ENCODE results near the gene FERD3L.

The FERD3L gene

DNA sequence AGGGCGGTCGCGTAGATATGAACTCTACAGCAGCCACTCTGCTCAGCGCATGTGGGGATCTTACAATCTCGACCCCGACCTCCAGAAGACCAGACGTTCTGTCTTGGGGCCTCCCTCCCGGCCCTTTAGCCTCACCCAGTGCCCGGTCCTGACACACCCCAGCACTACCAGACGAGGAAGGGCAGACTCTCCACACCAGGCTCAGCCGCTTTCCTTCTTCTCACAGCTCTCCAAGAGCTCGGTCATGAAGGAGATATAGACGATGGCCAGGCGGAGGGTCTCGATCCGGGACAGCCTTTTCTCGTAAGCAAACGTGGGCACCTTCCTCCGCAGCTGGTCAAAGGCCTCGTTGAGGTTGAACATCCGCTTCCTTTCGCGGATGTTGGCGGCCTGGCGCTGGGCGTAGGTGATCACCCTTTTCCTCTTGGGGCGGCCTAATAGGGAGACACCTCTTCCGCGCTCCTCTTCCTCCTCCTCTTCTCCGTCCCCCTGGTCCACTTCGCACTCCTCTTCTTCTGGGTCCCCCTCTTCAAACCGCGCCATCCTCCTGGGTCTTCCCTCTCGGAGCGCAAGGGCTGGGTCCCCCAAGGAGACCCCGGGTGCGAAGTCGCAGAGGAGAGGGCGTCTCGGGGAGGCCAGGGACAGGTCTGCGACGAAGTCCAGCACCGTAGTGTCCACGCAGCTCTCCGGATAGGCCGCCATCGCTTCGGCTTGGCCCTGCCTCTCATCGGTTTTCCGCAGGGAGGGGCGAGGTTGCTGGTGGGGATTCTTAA lies at the start of gene FERD3L:
FERD3L (minus strand) TSS at position 761 of the 773 bp plus-strand sequence; CDS start at position 702, 59 bp downstream.
- TF ChIP-seq CTCF (IDR thresholded peaks at IDR 0.05), result no peak

GRCh38 chr7:19181634-19182033 lies 36.4 kb upstream of the FERD3L start:
- no peak for TF ChIP-seq CTCF (IDR thresholded peaks at IDR 0.05)

- TF ChIP-seq CTCF (IDR thresholded peaks at IDR 0.05), result no peak
Observed at GRCh38 chr7:19178595-19178994, 33.4 kb upstream of the FERD3L start.

DNA sequence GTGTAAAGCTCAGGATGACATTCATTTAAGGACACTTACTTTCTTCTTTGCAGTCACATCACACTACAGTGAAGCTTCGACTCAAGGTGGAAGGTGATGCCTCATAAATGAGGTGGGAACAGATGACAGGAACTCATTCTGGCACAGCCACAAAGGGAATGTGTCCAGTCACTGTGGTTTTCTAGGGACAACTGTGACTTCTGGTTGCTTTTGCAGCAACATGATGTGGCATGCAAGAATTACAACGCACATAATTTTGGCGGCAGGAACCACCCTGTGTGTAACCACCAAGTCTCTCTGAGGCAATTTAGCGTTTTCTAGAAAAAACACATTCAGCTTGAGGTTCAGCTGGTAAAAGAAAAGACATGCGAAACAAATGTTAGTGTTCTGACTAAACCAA lies 32.0 kb upstream of the FERD3L start:
- no peak for TF ChIP-seq CTCF (IDR thresholded peaks at IDR 0.05)

- TF ChIP-seq CTCF (IDR thresholded peaks at IDR 0.05), result no peak
Observed at GRCh38 chr7:19175241-19175640, 30.0 kb upstream of the FERD3L start.

DNA sequence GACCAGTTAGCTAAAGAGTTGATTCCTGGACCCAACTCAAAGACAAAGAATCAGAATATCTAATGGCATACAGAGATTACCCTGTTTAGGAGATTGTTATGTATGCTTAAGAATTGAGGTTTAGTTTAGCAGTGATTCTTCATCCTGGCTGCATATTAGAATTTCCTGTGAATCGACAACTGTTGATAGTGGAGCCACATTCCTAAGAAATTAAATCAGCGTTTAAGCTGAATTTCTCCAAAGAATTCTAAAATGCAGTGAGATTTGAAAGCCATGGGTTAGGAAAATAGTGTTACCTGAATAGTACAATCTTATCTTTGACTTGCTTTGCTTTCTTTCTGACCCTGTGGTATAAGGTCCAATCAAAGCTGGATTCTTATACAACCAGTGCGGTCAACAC lies 16.4 kb upstream of the FERD3L start:
- no peak for TF ChIP-seq CTCF (IDR thresholded peaks at IDR 0.05)

GRCh38 chr7:19146699-19147098 lies 1.5 kb upstream of the FERD3L start:
- TF ChIP-seq CTCF (IDR thresholded peaks at IDR 0.05), result no peak

Data from LNCAP (cell line).